Stimulated activated CD4-positive, alpha-beta T cell treated with anti-CD3 and anti-CD28 coated beads, Interleukin-12 subunit alpha, Interleukin-12 subunit beta, amount 100 ng/mL, for 24 hours (primary cell): ENCODE measurements around the gene DCDC2C.

ENCODE experiments used
- DNase-seq, 2 experiments: peaks; one replicate each; pipeline ENCODE4 v3.0.0-alpha.2; 2020; ENCODE audit warnings: low read depth in 2 of 2

DCDC2C gene

DNA sequence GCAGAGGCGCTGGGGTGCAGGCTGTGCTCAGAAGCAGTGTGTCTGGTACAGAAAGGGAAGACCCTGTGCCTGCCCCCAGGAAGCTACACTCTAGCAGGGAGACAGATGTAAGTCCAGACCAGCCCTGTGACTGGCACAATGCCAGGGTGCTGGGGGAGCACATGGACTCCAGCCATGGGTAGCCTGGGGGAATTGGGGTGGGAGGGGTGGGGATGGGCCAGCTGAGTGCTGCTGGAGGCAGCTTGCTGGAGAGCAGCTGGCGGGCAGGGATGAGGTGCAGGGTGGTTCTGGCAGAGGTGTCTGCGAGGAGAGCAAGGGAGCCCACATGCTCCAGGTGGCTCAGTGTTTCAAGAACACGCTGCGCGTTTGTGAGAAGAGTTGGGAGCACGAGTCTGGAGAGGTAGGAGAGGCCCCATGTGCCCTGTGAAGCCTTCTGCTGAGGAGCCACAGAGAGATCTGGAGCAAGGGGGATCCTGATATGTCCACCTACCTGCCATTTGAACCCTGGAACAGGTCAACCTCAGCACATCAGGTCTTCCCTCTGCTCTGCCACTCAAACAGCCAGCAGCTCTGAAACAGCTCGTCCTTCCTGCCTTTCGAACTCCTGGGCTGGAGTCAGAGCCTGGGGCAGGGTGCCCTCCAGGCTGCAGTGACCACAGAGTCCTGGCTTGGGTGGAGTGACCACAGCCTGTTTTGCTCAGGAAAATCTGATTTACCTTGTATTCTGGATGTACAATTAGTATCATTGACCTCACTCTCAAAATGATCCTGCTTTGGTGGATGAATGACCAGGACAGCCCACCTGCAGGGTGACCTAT lies 30.3 kb upstream of the DCDC2C start:
- DNase-seq: no peak

DNA sequence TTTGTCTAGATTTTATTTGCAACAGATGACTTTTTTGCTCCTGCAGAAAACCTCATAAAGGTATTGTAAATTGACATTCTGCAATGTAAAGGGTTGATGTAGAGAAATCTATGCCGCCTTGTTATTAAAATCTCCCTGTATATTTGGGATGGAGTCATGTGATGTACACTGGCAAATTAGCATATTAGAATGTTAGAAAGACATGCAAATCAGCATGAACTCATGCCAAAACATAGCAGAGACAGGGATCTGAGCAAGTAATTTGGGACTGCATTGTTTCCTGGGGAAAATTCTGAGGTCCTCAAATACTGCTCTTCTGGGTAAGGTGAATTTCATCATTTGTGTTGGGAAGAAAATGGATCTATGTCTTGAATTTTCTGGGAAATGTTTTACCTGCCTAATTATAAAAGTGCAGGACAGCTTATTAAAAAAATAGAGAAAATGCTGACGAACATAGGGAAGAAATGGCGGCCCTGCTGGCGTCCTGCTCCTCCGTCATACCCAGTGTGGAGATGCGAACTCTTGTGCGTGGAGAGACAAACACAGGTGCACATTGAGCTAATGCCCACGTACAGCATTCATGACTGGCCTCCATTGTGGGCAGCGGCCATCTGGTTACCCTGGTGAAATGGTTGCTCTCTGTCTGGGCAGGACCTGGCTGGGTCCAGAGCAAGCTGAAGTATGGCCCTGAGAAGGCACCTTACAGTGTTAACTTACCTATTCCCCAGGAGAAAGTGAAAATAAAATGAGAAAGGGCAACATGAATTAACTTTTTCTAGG lies 29.1 kb upstream of the DCDC2C start:
- no peak for DNase-seq

DNA sequence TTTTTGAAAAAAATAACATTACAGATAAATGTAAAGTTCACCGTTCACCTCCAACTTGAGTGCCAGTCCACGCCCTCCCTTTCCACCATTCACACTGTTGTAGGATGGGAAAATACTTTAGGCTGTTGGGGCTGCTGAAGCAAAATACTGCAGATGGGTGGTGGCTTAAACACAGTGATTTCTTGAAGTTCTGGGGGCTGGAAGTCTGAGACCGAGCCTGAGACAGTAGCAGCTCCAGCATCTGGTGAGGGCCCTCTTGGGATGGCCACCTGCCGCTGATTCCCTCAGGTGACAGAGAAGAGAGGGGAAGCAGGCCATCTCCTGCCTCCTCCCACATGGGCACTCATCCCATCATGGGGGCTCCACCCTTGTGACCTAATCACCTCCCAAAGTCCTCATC lies 27.7 kb upstream of the DCDC2C start:
- no peak for DNase-seq

DNA sequence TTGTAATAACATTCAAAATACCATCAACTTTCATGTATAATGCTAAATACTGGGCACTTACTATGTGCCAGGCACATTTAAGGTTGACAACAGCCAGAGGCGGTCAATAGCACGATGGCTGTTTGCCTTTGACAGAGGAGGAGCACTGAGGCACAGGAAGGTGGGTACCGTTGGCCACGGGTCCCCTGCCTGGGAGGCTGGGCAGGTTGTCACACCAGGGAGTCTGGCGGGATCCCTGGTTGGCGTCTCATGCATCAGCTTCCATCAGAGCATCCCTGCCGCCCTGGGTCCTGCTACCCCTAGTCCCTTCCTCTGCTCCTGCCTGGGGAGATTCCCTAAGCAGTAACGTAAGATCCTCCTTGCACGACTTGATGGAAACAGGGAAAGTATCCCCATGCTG lies 25.9 kb upstream of the DCDC2C start:
- DNase-seq: no peak

DNA sequence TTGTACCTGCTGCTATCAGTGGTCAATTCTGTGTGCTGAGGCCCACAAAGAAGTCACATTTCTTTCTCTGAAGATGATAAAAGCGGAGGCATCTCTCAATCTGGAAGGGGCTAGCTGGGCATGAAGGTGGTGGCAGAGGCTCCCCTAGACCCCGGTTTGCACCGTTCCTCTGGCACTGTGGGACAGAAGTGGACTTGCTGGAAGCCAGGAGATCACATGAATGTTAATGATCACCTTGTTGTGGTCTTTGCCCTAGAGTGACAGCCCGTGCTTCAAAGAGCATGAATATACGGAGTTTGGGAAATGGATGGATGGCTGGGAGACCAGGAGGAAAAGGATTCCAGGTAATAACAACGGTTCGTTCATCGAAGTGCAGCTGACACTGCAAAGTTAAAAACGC lies 25.2 kb upstream of the DCDC2C start:
- no peak for DNase-seq

DNA sequence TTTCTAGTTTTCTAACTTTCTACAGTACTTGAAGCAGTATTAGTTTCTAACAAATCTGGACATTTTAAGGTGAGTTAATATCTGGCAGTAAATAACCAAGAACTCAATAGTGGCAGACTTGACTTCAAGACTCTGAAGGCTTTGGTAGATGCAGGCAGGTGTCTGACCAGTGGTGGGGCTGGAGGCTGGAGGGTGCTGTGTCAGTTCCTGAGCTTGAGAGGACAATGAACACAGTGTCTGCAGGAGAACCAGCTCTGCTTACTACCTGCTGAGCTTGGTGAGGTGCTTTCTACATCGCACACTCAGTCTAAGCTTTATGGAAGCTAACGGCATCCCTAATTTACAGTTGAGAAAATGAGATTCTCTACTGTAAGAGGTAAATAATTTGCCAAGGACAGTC lies 24.2 kb upstream of the DCDC2C start:
- DNase-seq: no peak

DNA sequence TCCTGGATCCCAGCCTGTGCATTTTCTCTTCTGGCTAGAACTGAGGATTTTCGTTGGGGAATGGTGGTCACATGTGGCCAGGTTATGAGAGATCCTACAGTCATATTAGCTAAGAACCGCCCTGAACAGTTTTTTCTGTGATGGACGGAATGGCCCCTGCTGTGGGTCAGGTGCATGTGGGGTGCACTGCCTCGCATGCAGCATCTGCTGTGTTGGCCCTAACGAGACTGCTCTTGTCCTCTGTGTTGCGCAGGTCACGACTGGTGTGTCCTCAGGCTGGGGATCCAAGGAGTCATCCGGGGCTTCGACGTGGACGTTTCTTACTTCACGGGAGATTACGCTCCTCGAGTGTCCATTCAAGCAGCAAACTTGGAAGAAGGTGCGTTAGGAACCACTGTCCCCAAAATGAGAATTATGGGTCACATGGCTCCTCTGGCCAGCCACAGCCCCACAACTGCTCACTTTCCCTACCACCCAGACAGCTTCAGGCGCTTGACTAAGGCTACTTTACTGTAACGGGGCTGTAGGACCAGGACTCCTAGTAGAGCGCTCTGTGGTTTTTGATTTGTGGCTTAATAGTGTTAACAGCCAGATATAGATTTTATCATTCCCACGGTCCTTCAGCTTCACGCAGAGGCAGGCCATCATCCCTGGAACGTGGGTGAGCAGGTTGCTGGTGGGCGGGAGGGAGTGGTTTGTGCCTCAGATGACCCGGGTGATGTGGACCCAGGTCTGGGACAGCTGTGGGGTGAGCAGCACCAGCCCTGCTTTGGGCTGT lies 23.6 kb upstream of the DCDC2C start:
- no peak for DNase-seq

DNA sequence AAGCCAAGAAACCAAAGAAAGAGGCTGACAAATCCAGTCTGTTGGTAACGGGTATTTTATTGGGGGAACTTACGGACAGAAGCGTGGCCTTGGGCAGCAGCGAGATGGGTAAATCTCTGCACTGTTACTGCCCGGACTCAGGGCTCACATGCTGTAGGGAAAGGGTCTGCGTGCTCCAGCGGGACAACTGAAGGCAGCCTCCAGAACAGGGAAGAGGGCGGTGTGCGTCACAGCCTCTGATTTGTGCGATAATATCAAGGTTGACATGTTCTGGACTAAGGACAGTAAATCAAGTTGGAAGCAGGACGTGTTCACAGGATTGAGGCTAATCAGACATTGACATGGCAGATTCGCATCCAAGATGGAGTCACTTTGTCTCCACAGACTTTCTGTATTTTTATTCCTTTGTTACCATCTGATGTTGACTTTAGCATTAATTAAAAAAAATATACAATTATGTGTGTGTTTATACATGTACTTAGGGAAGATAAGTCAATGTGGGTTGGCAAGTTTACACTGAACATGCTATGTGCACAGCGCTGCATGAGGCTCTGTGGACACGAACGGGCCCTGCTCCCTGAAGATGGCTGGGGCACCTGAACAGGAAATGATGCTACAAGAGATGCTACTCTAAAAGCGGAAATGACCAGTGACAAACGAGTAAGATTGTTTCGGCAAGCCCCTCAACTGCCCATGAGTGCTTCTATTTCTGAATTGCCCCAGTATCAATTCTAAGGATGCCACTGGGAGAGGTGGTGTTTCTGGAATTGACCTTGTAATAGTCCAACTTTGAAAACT lies 22.6 kb upstream of the DCDC2C start:
- no peak for DNase-seq

DNA sequence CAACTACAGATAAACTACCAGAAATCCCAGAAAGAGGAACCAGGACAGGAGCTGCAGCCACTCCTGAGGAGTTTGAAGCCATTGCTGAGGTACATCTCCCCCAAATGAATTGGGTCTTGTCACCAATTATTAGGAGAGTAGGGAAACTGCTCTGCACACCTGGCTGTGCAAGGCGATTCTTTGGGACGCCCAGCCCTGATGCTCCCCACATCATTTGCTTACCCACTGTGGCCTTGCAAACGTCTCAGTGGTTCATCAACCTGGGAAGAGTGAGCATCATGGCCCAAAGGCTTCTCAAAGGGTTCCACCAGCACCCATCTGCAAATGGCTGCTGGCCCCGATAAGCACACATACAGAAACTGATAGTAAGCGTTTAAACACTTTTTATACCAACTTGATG lies 21.8 kb upstream of the DCDC2C start:
- no peak for DNase-seq

DNA sequence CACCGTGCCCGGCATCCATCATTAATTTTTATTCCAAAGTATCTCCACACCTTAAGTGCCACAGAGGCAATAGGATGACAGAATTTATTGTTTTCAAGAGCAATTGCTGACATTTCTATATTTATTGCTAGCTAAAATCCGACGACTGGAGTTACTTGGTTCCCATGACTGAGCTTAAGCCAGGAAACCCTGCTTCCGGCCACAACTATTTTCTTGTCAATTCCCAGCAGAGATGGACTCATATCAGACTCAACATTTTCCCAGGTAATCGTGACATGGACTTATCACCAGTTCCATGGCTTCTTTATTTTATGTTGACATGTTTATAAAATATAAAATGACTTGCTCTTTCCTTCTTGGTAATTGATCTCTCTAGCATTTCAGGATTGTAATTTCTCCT lies 20.6 kb upstream of the DCDC2C start:
- DNase-seq: no peak

DNA sequence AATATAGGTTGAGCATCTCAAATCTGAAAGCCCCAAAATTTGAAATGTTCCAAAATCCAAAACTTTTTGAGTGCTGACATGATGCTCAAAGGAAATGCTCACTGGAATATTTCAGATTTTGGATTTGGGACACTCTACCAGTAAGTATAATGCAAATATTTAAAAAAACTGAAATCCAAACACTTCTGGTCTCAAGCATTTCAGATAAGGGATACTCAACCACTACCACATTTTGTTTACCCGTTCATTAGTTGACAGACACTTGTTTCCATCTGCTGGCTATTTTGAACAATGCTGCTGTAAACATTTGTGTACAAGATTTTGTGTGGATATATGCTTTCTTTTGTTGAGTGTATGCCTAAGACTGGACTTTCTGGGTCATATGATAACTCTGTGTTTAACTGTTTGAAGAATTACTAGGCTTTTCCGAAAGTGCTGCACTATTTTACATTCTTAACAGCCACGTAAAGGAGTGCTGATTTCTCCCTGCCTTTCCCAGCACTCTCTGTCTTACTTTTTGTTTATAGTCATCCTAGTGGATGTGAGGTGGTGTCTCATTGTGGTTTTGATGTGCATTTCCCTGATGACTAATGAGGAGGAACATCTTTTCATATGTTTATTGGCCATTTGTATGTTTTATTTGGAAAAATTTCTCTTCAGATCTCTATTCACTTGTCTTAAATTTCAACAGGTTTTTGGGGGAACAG lies 19.5 kb upstream of the DCDC2C start:
- DNase-seq: no peak

DNA sequence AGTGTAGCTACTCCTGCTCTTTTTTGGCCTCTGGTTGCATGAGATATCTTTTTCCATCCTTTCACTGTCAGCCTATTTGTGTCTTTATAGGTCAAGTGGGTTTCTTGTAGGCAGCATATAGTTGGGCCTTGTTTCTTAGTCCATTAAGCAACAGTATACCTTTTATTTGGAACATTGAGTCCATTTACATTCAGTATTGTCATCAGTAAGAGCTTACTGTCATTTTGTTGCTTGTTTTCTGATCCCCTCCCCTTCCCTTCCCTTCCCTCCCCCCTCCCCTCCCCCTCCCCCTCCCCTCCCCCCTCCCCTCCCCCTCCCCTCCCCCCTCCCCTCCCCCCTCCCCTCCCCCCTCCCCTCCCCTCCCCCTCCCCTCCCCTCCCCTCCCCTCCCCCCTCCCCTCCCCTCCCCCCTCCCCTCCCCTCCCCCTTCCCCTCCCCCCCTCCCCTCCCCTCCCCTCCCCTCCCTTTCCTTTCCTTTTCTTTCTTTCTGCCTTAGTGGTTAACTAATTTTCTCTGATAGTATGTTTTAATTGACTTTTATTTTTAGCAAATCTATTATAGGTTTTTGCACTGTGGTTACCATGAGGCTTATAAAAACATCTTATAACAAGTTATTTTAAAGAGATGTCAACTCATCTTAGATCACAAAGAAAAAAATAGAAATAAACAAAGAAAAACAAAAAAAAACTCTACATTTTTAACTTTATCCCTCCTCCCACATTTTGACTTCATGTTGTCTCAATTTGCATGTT lies 13.2 kb upstream of the DCDC2C start:
- DNase-seq: no peak

DNA sequence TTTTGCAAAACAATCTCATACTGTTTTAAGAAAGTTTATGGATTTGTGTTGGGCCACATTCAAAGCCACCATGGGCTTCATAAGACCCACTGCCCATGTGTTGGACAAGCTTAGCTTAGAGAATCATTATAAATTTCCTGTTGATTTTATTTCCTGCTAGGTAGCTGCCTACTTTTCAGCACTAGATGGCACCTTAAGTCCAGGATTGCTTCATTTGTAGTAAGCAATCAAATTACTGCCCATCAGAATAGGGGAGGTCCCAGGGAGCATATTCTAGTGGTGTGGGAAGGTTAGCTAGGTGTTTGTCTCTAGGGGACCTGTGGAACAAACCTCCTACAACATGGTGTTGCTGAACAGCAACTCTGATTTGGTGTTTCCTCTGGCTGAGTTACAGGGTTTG lies 11.0 kb upstream of the DCDC2C start:
- DNase-seq: no peak

DNA sequence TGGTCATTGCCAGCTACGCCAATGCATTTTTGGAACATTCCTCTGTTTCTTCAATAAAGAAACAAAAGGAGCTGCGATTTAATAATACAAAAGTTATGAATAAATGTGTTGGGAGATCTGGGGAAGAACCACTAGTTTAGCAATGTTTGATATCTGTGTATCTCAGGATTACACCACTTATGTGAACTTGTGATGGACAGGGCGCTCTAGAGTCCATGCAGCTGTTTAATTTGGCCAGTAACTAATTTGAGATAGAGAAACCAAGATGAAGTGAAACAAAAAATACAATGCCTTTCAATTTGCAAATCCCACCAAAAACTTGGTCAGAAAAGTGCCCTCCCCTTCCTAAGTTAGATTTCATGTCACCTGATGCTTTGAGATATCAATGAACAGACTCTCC lies 6.8 kb upstream of the DCDC2C start:
- no peak for DNase-seq

DNA sequence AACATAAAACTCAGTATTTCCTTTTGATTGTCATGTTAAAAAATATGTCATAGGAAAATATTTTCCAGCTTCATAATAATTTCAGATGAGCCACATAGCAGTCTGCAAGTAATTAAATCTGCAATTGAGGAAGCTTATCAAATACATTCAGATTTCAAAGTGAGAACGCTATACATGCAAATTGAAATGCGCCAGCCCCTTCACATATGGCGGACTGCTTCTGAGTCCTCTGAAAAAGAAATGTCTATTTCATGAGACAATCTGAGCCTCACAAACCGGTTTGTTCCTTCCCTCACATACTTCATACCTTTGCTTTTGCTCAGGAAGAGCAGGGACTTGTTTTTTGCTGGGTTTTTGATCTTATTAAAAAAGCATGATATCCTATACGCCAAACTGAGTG lies 2.3 kb upstream of the DCDC2C start:
- no peak for DNase-seq

DNA sequence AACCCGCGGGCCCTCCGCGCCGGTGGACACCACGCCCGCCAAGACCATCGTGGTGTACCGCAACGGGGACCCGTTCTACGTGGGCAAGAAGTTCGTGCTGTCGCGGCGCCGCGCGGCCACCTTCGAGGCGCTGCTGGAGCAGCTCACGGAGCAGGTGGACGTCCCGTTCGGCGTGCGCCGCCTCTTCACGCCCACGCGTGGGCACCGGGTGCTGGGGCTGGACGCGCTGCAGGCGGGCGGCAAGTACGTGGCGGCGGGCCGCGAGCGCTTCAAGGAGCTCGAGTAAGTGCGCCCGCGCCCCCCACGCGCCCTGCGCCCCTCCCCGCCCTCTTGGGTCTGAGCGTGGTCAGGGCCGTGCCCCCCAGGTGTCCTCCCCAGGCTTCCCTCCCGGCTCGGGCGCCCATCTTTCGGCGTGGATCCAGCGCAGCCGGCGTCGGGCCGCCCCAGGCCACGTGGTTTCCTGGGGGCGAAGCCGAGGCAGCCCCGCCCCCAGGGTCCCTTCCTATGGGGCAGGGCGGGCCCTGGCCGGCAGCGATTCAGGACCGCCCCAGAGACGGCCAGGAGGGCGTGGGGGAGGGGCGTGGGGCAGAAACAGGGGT lies 481 bp downstream of the DCDC2C start:
- DNase-seq: no peak

DNA sequence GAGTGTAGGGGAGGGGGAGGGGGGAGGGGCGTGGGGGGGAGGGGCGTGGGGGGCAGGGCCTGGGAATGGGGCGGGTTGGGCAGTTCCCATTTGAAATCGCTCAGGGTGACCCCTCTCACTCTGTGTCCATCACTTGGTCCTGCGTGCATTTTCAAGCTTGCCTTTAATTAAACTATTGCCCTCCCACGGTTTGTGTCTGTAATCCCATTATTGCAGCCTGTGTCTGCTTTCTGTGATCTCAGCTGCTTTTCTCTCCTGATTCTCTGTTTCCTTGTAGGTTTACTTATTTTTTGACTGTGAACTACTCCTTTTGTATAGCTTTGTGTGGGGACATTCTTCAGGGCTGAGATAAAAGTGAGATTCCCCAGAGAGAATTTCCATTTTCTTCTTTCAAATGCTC lies 1.3 kb downstream of the DCDC2C start:
- DNase-seq: no peak

DNA sequence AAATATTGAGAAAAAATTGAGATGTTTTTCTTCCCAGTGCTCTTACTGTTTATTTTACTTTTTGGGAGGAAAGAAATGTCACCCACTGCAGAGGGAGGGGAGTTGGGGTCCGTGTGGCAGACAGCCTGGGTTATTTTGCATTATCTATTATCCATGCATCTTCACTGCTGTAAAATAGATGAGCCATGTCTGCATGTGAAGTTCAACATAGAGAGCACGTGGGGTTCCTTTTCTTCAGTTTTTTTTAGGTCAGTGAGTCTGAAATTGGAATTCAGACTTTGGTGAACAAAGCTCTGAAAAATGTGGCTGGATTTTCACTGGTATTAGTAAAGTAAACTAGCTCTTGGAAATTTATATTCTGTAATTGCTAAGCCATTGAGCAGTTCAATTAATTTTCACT lies 2.4 kb downstream of the DCDC2C start:
- no peak for DNase-seq

DNA sequence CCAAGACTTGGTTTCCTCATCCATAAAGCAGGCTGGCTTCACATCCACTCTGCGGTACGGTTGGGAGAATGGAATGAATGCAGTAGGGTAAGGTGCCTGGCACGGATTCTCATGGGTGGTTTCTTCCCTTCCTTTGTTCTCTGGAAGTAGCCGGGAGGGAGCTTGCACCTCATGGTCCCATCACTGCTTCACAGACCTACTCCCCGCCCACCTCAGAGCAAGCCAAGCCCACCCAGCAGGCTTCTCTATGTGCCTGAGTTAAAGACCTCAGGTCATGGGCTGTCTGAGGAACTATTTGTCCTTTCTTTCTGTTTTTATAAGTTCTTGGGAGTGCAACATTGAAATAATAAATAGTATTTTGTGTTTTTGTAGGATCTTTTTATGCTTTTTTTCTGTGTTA lies 3.5 kb downstream of the DCDC2C start:
- no peak for DNase-seq

DNA sequence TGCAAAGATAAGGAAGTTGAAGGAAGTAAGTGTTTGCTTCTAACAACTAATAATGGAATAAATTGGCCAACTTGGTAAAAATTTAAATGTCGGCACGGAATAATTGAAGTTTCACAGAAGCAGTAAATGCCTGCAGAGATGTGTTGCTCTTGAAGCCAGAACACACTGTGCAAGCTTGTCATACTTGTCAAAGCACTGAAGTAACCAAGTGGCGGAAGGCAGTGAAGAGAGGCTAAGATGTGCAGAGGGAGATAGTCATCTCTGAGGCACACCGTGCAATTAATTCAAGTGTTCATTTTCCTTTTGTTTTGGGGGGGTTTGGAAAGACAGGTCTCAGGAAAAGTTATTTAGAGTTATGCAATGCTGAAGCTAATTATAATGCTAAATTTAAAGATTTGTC lies 5.2 kb downstream of the DCDC2C start:
- DNase-seq: no peak
